H1 (cell line): ENCODE measurements around the gene FGL2. TPM values are rescaled to one million over a fixed set of nuclear protein-coding genes. Genes with fewer than 3 reads are reported as not detected.

ENCODE experiments used
- CTCF ChIA-PET: fragments of 300-600 bp; sonication (Branson Sonifier 250); formaldehyde crosslinking; loops from one replicate; lab custom pipeline; 2021; ENCODE audit not compliant: partially characterized antibody; lab: Charles Lee
- POLR2A ChIA-PET: fragments of 300-600 bp; sonication (Branson Sonifier 250); formaldehyde crosslinking; loops from one replicate; lab custom pipeline; 2021; ENCODE audit warnings: inconsistent platforms; ENCODE audit not compliant: partially characterized antibody; lab: Charles Lee
- DNase-seq, 2 experiments: peaks; one replicate each; pipeline versions ENCODE4 v3.0.0 to v3.0.0-alpha.2; 2010 to 2022; ENCODE audit warnings: low spot score in 2 of 2, low read depth in 1 of 2, mixed read lengths in 1 of 2
- FAIRE-seq: peaks from 2 replicates; lab custom pipeline; 2011; peaks lifted over from hg19 to GRCh38; lab: Jason Lieb, UNC
- H2AFZ ChIP-seq: 2 replicates; pipeline ENCODE4 v1.8.1; 2012; ENCODE audit warnings: low read length, inconsistent platforms
- H2AK5ac ChIP-seq: 2 replicates; pipeline ENCODE4 v1.6.1; 2013; ENCODE audit warnings: low read depth, low read length
- H2BK120ac ChIP-seq: replicated peaks from 2 replicates; pipeline ENCODE3; 2013; ENCODE audit warnings: low read depth, low read length, inconsistent platforms
- H2BK12ac ChIP-seq: 2 replicates; pipeline ENCODE4 v1.6.1; 2013; ENCODE audit warnings: low read depth, low read length
- H2BK15ac ChIP-seq: 2 replicates; pipeline ENCODE4 v1.6.1; 2013; ENCODE audit warnings: low read length
- H2BK20ac ChIP-seq: 2 replicates; pipeline ENCODE4 v1.6.1; 2013; ENCODE audit warnings: low read length
- H2BK5ac ChIP-seq: 2 replicates; pipeline ENCODE4 v1.6.1; 2013; ENCODE audit warnings: low read depth, low read length
- H3K14ac ChIP-seq: 2 replicates; pipeline ENCODE4 v1.6.1; 2013; ENCODE audit warnings: inconsistent platforms; ENCODE audit not compliant: insufficient read length
- H3K18ac ChIP-seq: 2 replicates; pipeline ENCODE4 v1.6.1; 2013; ENCODE audit warnings: low read length; ENCODE audit errors: extremely low read depth
- H3K23ac ChIP-seq: 2 replicates; pipeline ENCODE4 v1.6.1; 2013; ENCODE audit warnings: inconsistent platforms; ENCODE audit not compliant: insufficient read length
- H3K23me2 ChIP-seq: 2 replicates; pipeline ENCODE4 v1.6.1; 2013; ENCODE audit warnings: low read depth, low read length
- H3K27ac ChIP-seq: 2 replicates; pipeline ENCODE4 v1.6.1; 2011; ENCODE audit warnings: low read depth, low read length, inconsistent platforms
- H3K27me3 ChIP-seq, 4 experiments: replicated peaks in 1 of 4; 1 replicate in 1 of 4; 2 replicates in 3 of 4; pipeline versions ENCODE4 v1.6.1 to v1.8.1; 2011 to 2013; ENCODE audit warnings: low read length in 3 of 4, mild to moderate bottlenecking in 3 of 4, inconsistent platforms in 2 of 4, mixed read lengths in 2 of 4, moderate library complexity in 1 of 4; ENCODE audit not compliant: control insufficient read depth in 3 of 4, insufficient read depth in 3 of 4; ENCODE audit errors: extremely low read depth in 1 of 4
- H3K36me3 ChIP-seq, 4 experiments: 2 replicates each; pipeline versions ENCODE4 v1.6.1 to v1.8.1; 2011 to 2013; ENCODE audit warnings: mild to moderate bottlenecking in 4 of 4, low read length in 3 of 4, moderate library complexity in 2 of 4, control low read depth in 1 of 4, inconsistent platforms in 1 of 4; ENCODE audit not compliant: insufficient read depth in 4 of 4, control insufficient read depth in 2 of 4
- H3K4ac ChIP-seq: replicated peaks from 2 replicates; pipeline ENCODE3; 2013; ENCODE audit warnings: low read length, low read depth, mixed read lengths, inconsistent platforms; ENCODE audit not compliant: insufficient read length
- H3K4me1 ChIP-seq, 4 experiments: replicated peaks in 1 of 4; 1 replicate in 1 of 4; 2 replicates in 3 of 4; pipeline versions ENCODE4 v1.6.1 to v1.8.1; 2011 to 2013; ENCODE audit warnings: low read length in 3 of 4, inconsistent platforms in 2 of 4, mixed read lengths in 1 of 4; ENCODE audit not compliant: insufficient read depth in 4 of 4, control insufficient read depth in 3 of 4
- H3K4me2 ChIP-seq, 2 experiments: 2 replicates each; pipeline versions ENCODE4 v1.6.1 to v1.8.1; 2011 to 2013; ENCODE audit warnings: low read depth in 2 of 2, low read length in 2 of 2, control low read depth in 1 of 2, inconsistent platforms in 1 of 2, mild to moderate bottlenecking in 1 of 2; ENCODE audit not compliant: insufficient read depth in 1 of 2
- H3K4me3 ChIP-seq, 4 experiments: fragments of 200-600, 300-600 bp in 1 of 4; sonication (generic), shearing (Covaris generic), sonication (Bioruptor Twin) in 1 of 4; 2 replicates each; pipeline versions ENCODE4 v1.5.1 to v1.8.1; 2011 to 2016; ENCODE audit warnings: low read length in 4 of 4, low read depth in 3 of 4, control low read depth in 2 of 4, inconsistent platforms in 2 of 4, mild to moderate bottlenecking in 2 of 4, mixed read lengths in 1 of 4, moderate library complexity in 1 of 4; ENCODE audit not compliant: insufficient read depth in 2 of 4; ENCODE audit errors: extremely low read depth in 1 of 4
- H3K56ac ChIP-seq: replicated peaks from 2 replicates; pipeline ENCODE3; 2013; ENCODE audit warnings: low read depth, mild to moderate bottlenecking, mixed read lengths, low read length, inconsistent platforms; ENCODE audit not compliant: insufficient read length
- H3K79me1 ChIP-seq: 2 replicates; pipeline ENCODE4 v1.6.1; 2013; ENCODE audit warnings: low read depth, low read length, control low read depth
- H3K79me2 ChIP-seq, 2 experiments: 2 replicates each; pipeline versions ENCODE4 v1.6.1 to v1.8.1; 2012 to 2013; ENCODE audit warnings: low read length in 2 of 2, mild to moderate bottlenecking in 2 of 2, inconsistent platforms in 1 of 2; ENCODE audit not compliant: insufficient read depth in 2 of 2, control insufficient read depth in 1 of 2
- H3K9ac ChIP-seq, 4 experiments: replicated peaks in 1 of 4; 1 replicate in 1 of 4; 2 replicates in 3 of 4; pipeline versions ENCODE4 v1.6.1 to v1.8.1; 2011 to 2013; ENCODE audit warnings: low read depth in 3 of 4, low read length in 3 of 4, control low read depth in 2 of 4, mild to moderate bottlenecking in 2 of 4, moderate library complexity in 2 of 4, inconsistent platforms in 1 of 4; ENCODE audit errors: extremely low read depth in 1 of 4
- H3K9me3 ChIP-seq, 2 experiments: 2 replicates each; pipeline versions ENCODE4 v1.6.1 to v1.8.1; 2012 to 2013; ENCODE audit warnings: mild to moderate bottlenecking in 2 of 2, moderate library complexity in 2 of 2, control low read depth in 1 of 2, inconsistent platforms in 1 of 2, low read depth in 1 of 2, low read length in 1 of 2, mixed read lengths in 1 of 2; ENCODE audit not compliant: insufficient read depth in 2 of 2
- H4K20me1 ChIP-seq, 2 experiments: replicated peaks in 1 of 2; 2 replicates each; pipeline versions ENCODE3 to v1.8.1; 2011 to 2013; ENCODE audit warnings: inconsistent platforms in 2 of 2, low read length in 2 of 2, mild to moderate bottlenecking in 1 of 2; ENCODE audit not compliant: insufficient read depth in 2 of 2, control insufficient read depth in 1 of 2
- H4K5ac ChIP-seq: 2 replicates; pipeline ENCODE4 v1.6.1; 2013; ENCODE audit warnings: low read length, low read depth, mixed read lengths, inconsistent platforms; ENCODE audit not compliant: insufficient read length
- H4K8ac ChIP-seq: 2 replicates; pipeline ENCODE4 v1.8.0; 2013; ENCODE audit warnings: mild to moderate bottlenecking, moderate library complexity, low read length, inconsistent platforms; ENCODE audit not compliant: insufficient read depth; ENCODE audit errors: extremely low read depth
- H4K91ac ChIP-seq: replicated peaks from 2 replicates; pipeline ENCODE3; 2013; ENCODE audit warnings: low read length, mixed read lengths, inconsistent platforms; ENCODE audit not compliant: insufficient read length
- ASH2L ChIP-seq: fragments of 200-600, 300-600 bp; sonication (generic); IDR thresholded peaks from one replicate; pipeline ENCODE4 v1.7.1; 2017; ENCODE audit warnings: low read length
- ATF2 ChIP-seq: IDR thresholded peaks from 2 replicates; pipeline ENCODE4 v1.6.1; 2012; ENCODE audit warnings: low read length, inconsistent platforms
- BCL11A ChIP-seq, 2 experiments: IDR thresholded peaks; one replicate each; pipeline ENCODE4 v1.6.1; 2011; ENCODE audit warnings: low read depth in 2 of 2, low read length in 2 of 2, mild to moderate bottlenecking in 2 of 2
- CEBPB ChIP-seq: IDR thresholded peaks from 2 replicates; pipeline ENCODE4 v1.6.1; 2012; ENCODE audit warnings: low read depth, low read length
- EGR1 ChIP-seq: IDR thresholded peaks from 2 replicates; pipeline ENCODE4 v1.6.1; 2011; ENCODE audit warnings: low read depth, low read length, borderline replicate concordance
- RFX5 ChIP-seq: IDR thresholded peaks from 2 replicates; pipeline ENCODE4 v1.6.1; 2011; ENCODE audit warnings: low read depth, low read length, improper control_type of control experiment, borderline replicate concordance
- WGBS, 2 experiments: shearing (Covaris generic) in 1 of 2; methylation state at CpG; one replicate each; pipeline versions ENCODE4 v1.1.6 to v1.1.7; 2013 to 2015; ENCODE audit warnings: low lambda C conversion rate in 2 of 2, mixed read lengths in 2 of 2, inconsistent platforms in 1 of 2, low coverage in 1 of 2, missing lambda C conversion rate in 1 of 2; ENCODE audit not compliant: insufficient replicate concordance in 2 of 2, insufficient coverage in 1 of 2, insufficient read length in 1 of 2; ENCODE audit errors: extremely low coverage in 1 of 2, missing lambda C conversion rate in 1 of 2; 5-methylcytosine and 5-hydroxymethylcytosine counted together
- polyA plus RNA-seq, 7 experiments: library from polyadenylated mRNA; depleted of rRNA in 3 of 7; stranded (reverse) in 5 of 7; unstranded in 2 of 7; fragments of >200 nt in 5 of 7; fragments of 200-250 nt in 2 of 7; gene quantifications; 1 replicate in 5 of 7; 2 replicates in 1 of 7; 4 replicates in 1 of 7; pipeline versions ENCODE4 v1.2.1 to v1.2.3, GENCODE V29; 2011 to 2013; ENCODE audit warnings: missing spikeins in 2 of 7, mixed read lengths in 2 of 7
- total RNA-seq: library from RNA; stranded (reverse); fragmentation: NEBNext Ultra II Directional; extraction: Animal tissue kit (Norgen Biotek cat#: 25700); gene quantifications from 2 replicates; pipeline ENCODE4 v1.2.1, GENCODE V29; 2021

The FGL2 gene
- total and polyA plus RNA-seq, 2 of the 8 experiments (the other 6 are each of a cell fraction or from before 2014, with no cell fraction given) = not detected

- POLR2A ChIA-PET = no interaction called here
- no peak for FAIRE-seq
Observed at GRCh38 chr7:77181015-77181595, 18.5 kb downstream of the FGL2 start.

More at GRCh38 chr7:77181015-77181595, 18.5 kb downstream of the FGL2 start:
- Histone ChIP-seq H2AFZ (no peak overlapping the region), H2AK5ac (no peak overlapping the region), H3K23me2 (no peaks in the 10 kb centered on the region), H3K56ac (no peak overlapping the region), H3K4me1 (no peaks in the 10 kb centered on the region), H3K4ac (no peak overlapping the region), H2BK12ac (no peak overlapping the region)
- CTCF ChIA-PET = no interaction called here
- TF ChIP-seq ATF2 = no peak
- TF ChIP-seq BCL11A (IDR thresholded peaks at IDR 0.05; ENCODE audit: low read depth in 2 of 2, low read length in 2 of 2) = no peak
- no peak for TF ChIP-seq RFX5
- TF ChIP-seq CEBPB = no peak
- TF ChIP-seq EGR1 = no peak
- TF ChIP-seq ASH2L = no peak
- TF ChIP-seq, all 59 proteins: peak for 0
- H4K5ac ChIP-seq = no peak overlapping the region
- no peak overlapping the region for H4K91ac ChIP-seq
- no peak overlapping the region for H3K23ac ChIP-seq
- no peak overlapping the region for H3K4me2 ChIP-seq
- no peak overlapping the region for H4K8ac ChIP-seq
- no peak overlapping the region for H2BK120ac ChIP-seq
- no peak overlapping the region for H2BK5ac ChIP-seq
- no peak overlapping the region for H3K9ac ChIP-seq
- H2BK20ac ChIP-seq = no peak overlapping the region
- no peak overlapping the region for H3K18ac ChIP-seq
- H3K4me3 ChIP-seq = no peak overlapping the region
- no peak for DNase-seq
- H3K79me2 ChIP-seq = no peaks in the 10 kb centered on the region
- no peak overlapping the region for H3K14ac ChIP-seq
- H2BK15ac ChIP-seq = no peak overlapping the region
- no peaks in the 10 kb centered on the region for H3K9me3 ChIP-seq
- H3K27me3 ChIP-seq = no peaks in the 10 kb centered on the region
- no peak overlapping the region for H3K27ac ChIP-seq
- H4K20me1 ChIP-seq = no peaks in the 10 kb centered on the region
- no peaks in the 10 kb centered on the region for H3K36me3 ChIP-seq
- no peaks in the 10 kb centered on the region for H3K79me1 ChIP-seq
- 95% methylated on average over 4 of the region's 4 CpGs; no CpG with 5 or more reads in 1 of the 2 experiments for WGBS, 2 experiments
